HG02642 (cell line): ENCODE measurements around the gene ISM1.

Experiments used
- ATAC-seq: cut with Tn5 transposase; IDR thresholded peaks from one replicate; pipeline ENCODE4 v1.9.1; 2021; ENCODE audit warnings: mild to moderate bottlenecking; ENCODE audit not compliant: unreplicated experiment, poor library complexity

The ISM1 gene

GRCh38 chr20:13340088-13340487, 119.0 kb downstream of the ISM1 start:
- ATAC-seq, result no peak

GRCh38 chr20:13341737-13342393, 120.8 kb downstream of the ISM1 start:
- no peak for ATAC-seq

- no peak for ATAC-seq
Observed at GRCh38 chr20:13342469-13343242, 121.6 kb downstream of the ISM1 start.

GRCh38 chr20:13344671-13345070, 123.6 kb downstream of the ISM1 start:
- no peak for ATAC-seq

GRCh38 chr20:13348311-13349234, 127.5 kb downstream of the ISM1 start:
- no peak for ATAC-seq

- no peak for ATAC-seq
Observed at GRCh38 chr20:13349235-13349604, 128.1 kb downstream of the ISM1 start.
